ENCODE measurements around the gene LOXL1. TPM values are rescaled to one million over a fixed set of nuclear protein-coding genes. Genes with fewer than 3 reads are reported as not detected.

The LOXL1 gene
- total and polyA plus RNA-seq, 10 of the 15 experiments (the other 5 are each of a cell fraction or from before 2014, with no cell fraction given): 0.07 to 0.15 TPM; not detected in 8

DNA sequence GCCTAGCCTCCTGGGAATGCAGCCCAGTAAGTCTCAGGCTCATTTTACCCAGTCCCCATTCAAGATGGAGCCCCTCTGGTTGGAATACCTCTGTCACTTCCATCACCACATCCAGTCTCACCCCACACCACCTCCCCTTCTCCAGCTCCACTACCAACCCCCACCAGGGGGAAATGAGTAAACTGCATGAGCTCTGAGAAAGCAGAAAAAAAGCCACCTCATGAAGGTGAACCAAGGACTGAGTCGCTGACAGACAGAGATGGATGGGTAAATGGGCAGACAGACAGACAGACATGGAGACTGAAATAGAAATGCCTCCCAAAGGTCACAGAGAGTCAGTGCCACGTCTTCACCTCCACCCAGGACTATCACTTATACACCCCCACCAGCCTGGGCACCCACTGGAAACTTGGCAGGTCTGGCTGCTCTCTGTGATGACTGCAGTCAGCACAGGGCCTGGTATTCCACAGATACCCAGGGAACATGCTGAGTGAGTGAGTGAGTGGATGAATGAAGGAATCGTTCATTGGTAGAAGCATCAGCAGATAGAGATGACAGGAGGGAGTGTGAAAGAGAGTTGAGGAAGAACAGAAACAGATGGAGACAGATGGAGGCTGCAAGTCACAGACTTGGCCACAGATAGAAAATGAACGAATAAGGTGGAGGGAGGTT is 4.9 kb upstream of the LOXL1 start:
- no peak for TF ChIP-seq SMAD1 (IDR thresholded peaks at IDR 0.05; ENCODE audit: low read depth, partially characterized antibody)
- TF ChIP-seq SRF (IDR thresholded peaks at IDR 0.05; ENCODE audit: low read depth in 2 of 2, low read length in 2 of 2): no peak
- TF ChIP-seq SMAD5 (IDR thresholded peaks at IDR 0.05; ENCODE audit: low read depth): no peak
- no peak for TF ChIP-seq CBFB (IDR thresholded peaks at IDR 0.05; ENCODE audit: low read depth)
- TF ChIP-seq ZBED1 (IDR thresholded peaks at IDR 0.05; ENCODE audit: borderline replicate concordance): no peak
- TF ChIP-seq TCF3 (IDR thresholded peaks at IDR 0.05; ENCODE audit: borderline replicate concordance, insufficient read depth, low read depth, low read length): no peak
- no peak for TF ChIP-seq EGR1 (IDR thresholded peaks at IDR 0.05; ENCODE audit: borderline replicate concordance in 1 of 2, low read depth in 2 of 2, low read length in 2 of 2)
- TF ChIP-seq, protein P1, sequence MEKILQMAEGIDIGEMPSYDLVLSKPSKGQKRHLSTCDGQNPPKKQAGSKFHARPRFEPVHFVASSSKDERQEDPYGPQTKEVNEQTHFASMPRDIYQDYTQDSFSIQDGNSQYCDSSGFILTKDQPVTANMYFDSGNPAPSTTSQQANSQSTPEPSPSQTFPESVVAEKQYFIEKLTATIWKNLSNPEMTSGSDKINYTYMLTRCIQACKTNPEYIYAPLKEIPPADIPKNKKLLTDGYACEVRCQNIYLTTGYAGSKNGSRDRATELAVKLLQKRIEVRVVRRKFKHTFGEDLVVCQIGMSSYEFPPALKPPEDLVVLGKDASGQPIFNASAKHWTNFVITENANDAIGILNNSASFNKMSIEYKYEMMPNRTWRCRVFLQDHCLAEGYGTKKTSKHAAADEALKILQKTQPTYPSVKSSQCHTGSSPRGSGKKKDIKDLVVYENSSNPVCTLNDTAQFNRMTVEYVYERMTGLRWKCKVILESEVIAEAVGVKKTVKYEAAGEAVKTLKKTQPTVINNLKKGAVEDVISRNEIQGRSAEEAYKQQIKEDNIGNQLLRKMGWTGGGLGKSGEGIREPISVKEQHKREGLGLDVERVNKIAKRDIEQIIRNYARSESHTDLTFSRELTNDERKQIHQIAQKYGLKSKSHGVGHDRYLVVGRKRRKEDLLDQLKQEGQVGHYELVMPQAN (conservative IDR thresholded peaks at IDR 0.05): no peak
- TF ChIP-seq ATF7 (IDR thresholded peaks at IDR 0.05; ENCODE audit: low read depth): no peak
- TF ChIP-seq KDM1A (IDR thresholded peaks at IDR 0.05; ENCODE audit: borderline replicate concordance): no peak
- TF ChIP-seq, protein P2, sequence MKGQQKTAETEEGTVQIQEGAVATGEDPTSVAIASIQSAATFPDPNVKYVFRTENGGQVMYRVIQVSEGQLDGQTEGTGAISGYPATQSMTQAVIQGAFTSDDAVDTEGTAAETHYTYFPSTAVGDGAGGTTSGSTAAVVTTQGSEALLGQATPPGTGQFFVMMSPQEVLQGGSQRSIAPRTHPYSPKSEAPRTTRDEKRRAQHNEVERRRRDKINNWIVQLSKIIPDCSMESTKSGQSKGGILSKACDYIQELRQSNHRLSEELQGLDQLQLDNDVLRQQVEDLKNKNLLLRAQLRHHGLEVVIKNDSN (IDR thresholded peaks at IDR 0.05; ENCODE audit: borderline replicate concordance, extremely low read length, insufficient read depth, low read depth, low read length): no peak
- TF ChIP-seq BRCA1 (IDR thresholded peaks at IDR 0.05; ENCODE audit: low read depth, low read length): no peak
- no peak for TF ChIP-seq SREBF2 (IDR thresholded peaks at IDR 0.05; ENCODE audit: low read length)
- TF ChIP-seq TCF7 (IDR thresholded peaks at IDR 0.05; ENCODE audit: borderline replicate concordance): no peak
- TF ChIP-seq CHD4 (IDR thresholded peaks at IDR 0.05): no peak
- TF ChIP-seq NRF1 (conservative IDR thresholded peaks at IDR 0.05; ENCODE audit: low read depth, low read length): no peak
- ChIA-PET SMC1A (ENCODE audit: uncharacterized antibody, unreplicated experiment) (interaction anchor here (0.7 kb wide), 1 partner anchor 635 kb away, joined by 3 read pairs; no protein-coding TSS in a partner anchor), POLR2A (no interaction called here), RAD21 (ENCODE audit: unreplicated experiment) (no interaction called here), CTCF (interaction anchor here (0.9 kb wide), 1 partner anchor 48 kb away, joined by 3 read pairs; the partner anchor contains the start of gene TBC1D21)
- Histone ChIP-seq H3K4me2 (ENCODE audit: control insufficient read depth, insufficient read depth) (no peak overlapping the region), H3K4me3 (no peak overlapping the region), H3K9ac (ENCODE audit: control insufficient read depth, insufficient read depth, low read length) (no peak overlapping the region), H3K36me3 (ENCODE audit: control insufficient read depth in 2 of 2, insufficient read depth in 2 of 2, low read length in 1 of 2) (no peaks in the 10 kb centered on the region), H3K9me3 (replicated peaks; ENCODE audit: control insufficient read depth, insufficient read depth, low read length) (no peaks in the 10 kb centered on the region; the same call in 2 of the 3 replicates), H3K27ac (ENCODE audit: control insufficient read depth, insufficient read depth) (no peak overlapping the region), H3K79me2 (ENCODE audit: control insufficient read depth, insufficient read depth, low read length) (no peaks in the 10 kb centered on the region), H4K20me1 (ENCODE audit: control insufficient read depth, insufficient read depth) (no peaks in the 10 kb centered on the region), H3K27me3 (replicated peaks in 1 of 2; ENCODE audit: control insufficient read depth in 2 of 2, insufficient read depth in 2 of 2, low read length in 1 of 2) (peaks cover 2% of the 10 kb centered on the region in 2 experiments; a peak in 3 of 4 replicates), H2AFZ (ENCODE audit: control insufficient read depth, low read depth, low read length) (no peak overlapping the region), H3K4me1 (ENCODE audit: control insufficient read depth, insufficient read depth, low read length) (no peaks in the 10 kb centered on the region)
- FAIRE-seq: no peak
- intact Hi-C loops (cut with micrococcal nuclease; ENCODE audit: unreplicated experiment): no loop called here
- in situ Hi-C loops (cut with MboI): no loop called here
- no peak for DNase-seq (ENCODE audit: low read depth, low spot score)
- WGBS (ENCODE audit: insufficient coverage, insufficient replicate concordance, low lambda C conversion rate, missing lambda C conversion rate): 35% methylated on average over 4 of the region's 4 CpGs
- ATAC-seq: no peak
- no TSS peak for BruUV-seq (replicated peaks)
